Activated CD4-positive, alpha-beta T cell treated with anti-CD3 and anti-CD28 coated beads, Interleukin-2, amount 10 ng/mL, durations not matched to agents 24 days and 14 days (primary cell): Measurements from ENCODE around the gene GRAP. TPM values are rescaled to one million over a fixed set of nuclear protein-coding genes. Genes with fewer than 3 reads are reported as not detected.

Experiments used
- DNase-seq: peaks from one replicate; pipeline ENCODE4 v3.0.0; 2022
- H3K27ac Mint-ChIP-seq: one replicate; pipeline ENCODE4 v1.8.0; 2022; ENCODE audit warnings: mild to moderate bottlenecking, mixed read lengths
- H3K27me3 Mint-ChIP-seq: one replicate; pipeline ENCODE4 v1.8.0; 2022; ENCODE audit warnings: mixed read lengths
- H3K36me3 Mint-ChIP-seq: one replicate; pipeline ENCODE4 v1.8.0; 2022; ENCODE audit warnings: low read depth, mild to moderate bottlenecking, mixed read lengths
- H3K4me1 Mint-ChIP-seq: one replicate; pipeline ENCODE4 v1.8.0; 2021; ENCODE audit warnings: mixed read lengths
- H3K4me3 Mint-ChIP-seq: one replicate; pipeline ENCODE4 v1.8.0; 2022; ENCODE audit warnings: mild to moderate bottlenecking, moderate library complexity, mixed read lengths
- H3K9me3 Mint-ChIP-seq: one replicate; pipeline ENCODE4 v1.8.0; 2021; ENCODE audit warnings: mixed read lengths
- intact Hi-C: fragments of 100-400 bp; cut with micrococcal nuclease; formaldehyde crosslinking; loops from one replicate; pipeline ENCODE4 v1.15.1; 2023
- total RNA-seq: library from RNA; stranded (reverse); gene quantifications from 2 replicates; pipeline ENCODE4 v1.2.3, GENCODE V29; 2022

The GRAP gene
- total RNA-seq, 1 donor from 2014 or later = 9.2 TPM

GRCh38 chr17:19017804-19018599 is 28.8 kb downstream of the GRAP start:
- Mint-ChIP-seq H3K27ac (no peak overlapping the region), H3K4me1 (no peaks in the 10 kb centered on the region), H3K9me3 (no peaks in the 10 kb centered on the region), H3K27me3 (no peaks in the 10 kb centered on the region), H3K36me3 (peaks cover 10% of the 10 kb centered on the region), H3K4me3 (no peak overlapping the region)
- intact Hi-C loops = no loop called here
- DNase-seq = no peak

- no peak overlapping the region for H3K27ac Mint-ChIP-seq
- peaks cover 10% of the 10 kb centered on the region for H3K36me3 Mint-ChIP-seq
- H3K9me3 Mint-ChIP-seq = no peaks in the 10 kb centered on the region
- DNase-seq = no peak
- H3K4me1 Mint-ChIP-seq = no peaks in the 10 kb centered on the region
- H3K27me3 Mint-ChIP-seq = no peaks in the 10 kb centered on the region
- H3K4me3 Mint-ChIP-seq = no peak overlapping the region
- intact Hi-C loops = no loop called here
Measured at GRCh38 chr17:19017401-19017800, 29.4 kb downstream of the GRAP start.

GRCh38 chr17:19016881-19017280 is 29.9 kb downstream of the GRAP start:
- H3K9me3 Mint-ChIP-seq = no peaks in the 10 kb centered on the region
- intact Hi-C loops = no loop called here

GRCh38 chr17:19016297-19016696 is 30.5 kb downstream of the GRAP start:
- H3K9me3 Mint-ChIP-seq = no peaks in the 10 kb centered on the region
- H3K27me3 Mint-ChIP-seq = no peaks in the 10 kb centered on the region
- no peak overlapping the region for H3K27ac Mint-ChIP-seq
- H3K4me3 Mint-ChIP-seq = no peak overlapping the region
- H3K4me1 Mint-ChIP-seq = peaks cover under 1% of the 10 kb centered on the region
- intact Hi-C loops = no loop called here
- no peak for DNase-seq
- H3K36me3 Mint-ChIP-seq = peaks cover 8% of the 10 kb centered on the region

More at GRCh38 chr17:19016881-19017280, 29.9 kb downstream of the GRAP start:
- Mint-ChIP-seq H3K27ac (peak overlapping the region; percentile 25), H3K4me1 (no peaks in the 10 kb centered on the region), H3K36me3 (peaks cover 10% of the 10 kb centered on the region), H3K27me3 (no peaks in the 10 kb centered on the region), H3K4me3 (no peak overlapping the region)
- no peak for DNase-seq

GRCh38 chr17:19015428-19015827 is 31.3 kb downstream of the GRAP start:
- Mint-ChIP-seq H3K27ac (no peak overlapping the region), H3K4me3 (no peak overlapping the region), H3K4me1 (peaks cover 2% of the 10 kb centered on the region), H3K9me3 (no peaks in the 10 kb centered on the region), H3K36me3 (peaks cover 5% of the 10 kb centered on the region), H3K27me3 (no peaks in the 10 kb centered on the region)
- DNase-seq = no peak
- intact Hi-C loops = no loop called here

- intact Hi-C loops = no loop called here
Measured at GRCh38 chr17:19014628-19015215, 32.0 kb downstream of the GRAP start.

GRCh38 chr17:19013806-19014627 is 32.7 kb downstream of the GRAP start:
- no peak for DNase-seq
- Mint-ChIP-seq H3K4me1 (peaks cover 2% of the 10 kb centered on the region), H3K27ac (no peak overlapping the region), H3K36me3 (no peaks in the 10 kb centered on the region), H3K9me3 (no peaks in the 10 kb centered on the region), H3K4me3 (no peak overlapping the region), H3K27me3 (peaks cover 4% of the 10 kb centered on the region)
- intact Hi-C loops = no loop called here

More at GRCh38 chr17:19014628-19015215, 32.0 kb downstream of the GRAP start:
- H3K4me3 Mint-ChIP-seq = no peak overlapping the region
- H3K27me3 Mint-ChIP-seq = peaks cover 2% of the 10 kb centered on the region
- H3K27ac Mint-ChIP-seq = no peak overlapping the region
- DNase-seq = no peak
- H3K4me1 Mint-ChIP-seq = peaks cover 2% of the 10 kb centered on the region
- no peaks in the 10 kb centered on the region for H3K36me3 Mint-ChIP-seq
- no peaks in the 10 kb centered on the region for H3K9me3 Mint-ChIP-seq

GRCh38 chr17:19013226-19013625 is 33.5 kb downstream of the GRAP start:
- Mint-ChIP-seq H3K4me1 (peaks cover 2% of the 10 kb centered on the region), H3K4me3 (no peak overlapping the region), H3K36me3 (no peaks in the 10 kb centered on the region), H3K27me3 (peaks cover 6% of the 10 kb centered on the region), H3K9me3 (no peaks in the 10 kb centered on the region), H3K27ac (no peak overlapping the region)
- DNase-seq = no peak
- intact Hi-C loops = no loop called here

GRCh38 chr17:19012171-19013080 is 34.3 kb downstream of the GRAP start:
- no peak overlapping the region for H3K27ac Mint-ChIP-seq
- no peak for DNase-seq
- H3K9me3 Mint-ChIP-seq = no peaks in the 10 kb centered on the region
- peaks cover 14% of the 10 kb centered on the region for H3K27me3 Mint-ChIP-seq
- H3K4me1 Mint-ChIP-seq = peaks cover 2% of the 10 kb centered on the region
- intact Hi-C loops = no loop called here
- no peak overlapping the region for H3K4me3 Mint-ChIP-seq
- no peaks in the 10 kb centered on the region for H3K36me3 Mint-ChIP-seq

GRCh38 chr17:19011581-19011980 is 35.2 kb downstream of the GRAP start:
- H3K4me3 Mint-ChIP-seq = no peak overlapping the region
- no peak for DNase-seq
- H3K27me3 Mint-ChIP-seq = peaks cover 14% of the 10 kb centered on the region
- H3K9me3 Mint-ChIP-seq = no peaks in the 10 kb centered on the region
- no peak overlapping the region for H3K27ac Mint-ChIP-seq
- peaks cover 3% of the 10 kb centered on the region for H3K4me1 Mint-ChIP-seq
- no peaks in the 10 kb centered on the region for H3K36me3 Mint-ChIP-seq
- intact Hi-C loops = no loop called here

GRCh38 chr17:19010729-19011505 is 35.8 kb downstream of the GRAP start:
- H3K27ac Mint-ChIP-seq = no peak overlapping the region
- intact Hi-C loops = no loop called here
- H3K4me3 Mint-ChIP-seq = no peak overlapping the region
- H3K27me3 Mint-ChIP-seq = peaks cover 16% of the 10 kb centered on the region
- peaks cover 4% of the 10 kb centered on the region for H3K4me1 Mint-ChIP-seq
- no peaks in the 10 kb centered on the region for H3K9me3 Mint-ChIP-seq
- no peak for DNase-seq
- no peaks in the 10 kb centered on the region for H3K36me3 Mint-ChIP-seq

- intact Hi-C loops = no loop called here
- Mint-ChIP-seq H3K9me3 (no peaks in the 10 kb centered on the region), H3K4me1 (peaks cover 5% of the 10 kb centered on the region), H3K27ac (no peak overlapping the region), H3K4me3 (no peak overlapping the region), H3K36me3 (no peaks in the 10 kb centered on the region), H3K27me3 (peaks cover 17% of the 10 kb centered on the region)
- DNase-seq = no peak
Measured at GRCh38 chr17:19009970-19010369, 36.8 kb downstream of the GRAP start.

- Mint-ChIP-seq H3K36me3 (peaks cover 5% of the 10 kb centered on the region), H3K9me3 (no peaks in the 10 kb centered on the region), H3K27me3 (peaks cover 17% of the 10 kb centered on the region), H3K4me1 (peaks cover 21% of the 10 kb centered on the region), H3K4me3 (no peak overlapping the region), H3K27ac (no peak overlapping the region)
- no peak for DNase-seq
- intact Hi-C loops = no loop called here
Measured at GRCh38 chr17:19006698-19007097, 40.1 kb downstream of the GRAP start.
